Measurements from ENCODE around the gene TMEM178B.

GRCh38 chr7:141340991-141341390 is 267.1 kb downstream of the TMEM178B start:
- TF ChIP-seq ZNF324 (CRISPR knock-in tag; IDR thresholded peaks at IDR 0.05): no peak
- TF ChIP-seq PCBP1 (IDR thresholded peaks at IDR 0.05; ENCODE audit: low read depth, low read length, poor library complexity, severe bottlenecking): no peak
- no peak for TF ChIP-seq POLR2A (conservative IDR thresholded peaks at IDR 0.05)
